Measurements from ENCODE around the gene DNAH14. TPM values are rescaled to one million over a fixed set of nuclear protein-coding genes. Genes with fewer than 3 reads are reported as not detected.

Gene DNAH14
- total RNA-seq, 2 donors from 2014 or later, result 36.6 to 41.6 TPM

GRCh38 chr1:225396357-225396756 is 466.9 kb downstream of the DNAH14 start:
- H3K27ac Mint-ChIP-seq, result no peak overlapping the region
- 86 to 99% methylated on average over 1 to 2 of the region's 2 CpGs for WGBS, 2 experiments (ENCODE audit: insufficient coverage in 1 of 2, insufficient read length in 1 of 2)
- H3K4me1 Mint-ChIP-seq, result no peaks in the 10 kb centered on the region
- no peaks in the 10 kb centered on the region for H3K4me1 ChIP-seq (ENCODE audit: control insufficient read depth, insufficient read depth, low read length)
- H3K27me3 Mint-ChIP-seq (ENCODE audit: insufficient read depth), result peaks cover 4% of the 10 kb centered on the region
- no peak overlapping the region for H3K27ac ChIP-seq (ENCODE audit: low read depth, low read length)
- H3K4me3 ChIP-seq (ENCODE audit: low read length), result no peak overlapping the region
- H3K4me3 Mint-ChIP-seq, result no peak overlapping the region
- H3K9ac ChIP-seq (ENCODE audit: extremely low read depth, low read length, poor library complexity, severe bottlenecking), result no peak overlapping the region
- peaks cover 42% of the 10 kb centered on the region for H3K36me3 ChIP-seq (ENCODE audit: control insufficient read depth, insufficient read depth, low read length)
- TF ChIP-seq CTCF (conservative IDR thresholded peaks at IDR 0.05), result no peak
- H3K27me3 ChIP-seq (ENCODE audit: control insufficient read depth, insufficient read depth, low read length, poor library complexity, severe bottlenecking), result no peaks in the 10 kb centered on the region
- DNase-seq, result no peak
- no peaks in the 10 kb centered on the region for H3K9me3 ChIP-seq (ENCODE audit: control insufficient read depth, low read length)
- peaks cover 36% of the 10 kb centered on the region for H3K36me3 Mint-ChIP-seq (ENCODE audit: low read depth)
- H3K9me3 Mint-ChIP-seq, result no peaks in the 10 kb centered on the region

- Histone ChIP-seq H3K36me3 (ENCODE audit: control insufficient read depth, insufficient read depth, low read length) (peaks cover 80% of the 10 kb centered on the region), H3K27ac (ENCODE audit: low read depth, low read length) (no peak overlapping the region), H3K9ac (ENCODE audit: extremely low read depth, low read length, poor library complexity, severe bottlenecking) (no peak overlapping the region), H3K4me1 (ENCODE audit: control insufficient read depth, insufficient read depth, low read length) (no peaks in the 10 kb centered on the region), H3K4me3 (ENCODE audit: low read length) (no peak overlapping the region), H3K9me3 (ENCODE audit: control insufficient read depth, low read length) (no peaks in the 10 kb centered on the region), H3K27me3 (ENCODE audit: control insufficient read depth, insufficient read depth, low read length, poor library complexity, severe bottlenecking) (no peaks in the 10 kb centered on the region)
- no peak overlapping the region for H3K4me3 Mint-ChIP-seq
- no peaks in the 10 kb centered on the region for H3K4me1 Mint-ChIP-seq
- H3K36me3 Mint-ChIP-seq (ENCODE audit: low read depth), result peaks cover 52% of the 10 kb centered on the region
- no peak for DNase-seq
- H3K27me3 Mint-ChIP-seq (ENCODE audit: insufficient read depth), result peaks cover 12% of the 10 kb centered on the region
- WGBS, 2 experiments (ENCODE audit: insufficient coverage in 1 of 2, insufficient read length in 1 of 2), result 97 to 100% methylated on average over 2 to 5 of the region's 5 CpGs
- no peaks in the 10 kb centered on the region for H3K9me3 Mint-ChIP-seq
- H3K27ac Mint-ChIP-seq, result no peak overlapping the region
- TF ChIP-seq CTCF (conservative IDR thresholded peaks at IDR 0.05), result no peak
These were observed 471.5 kb downstream of the DNAH14 start for GRCh38 chr1:225400968-225401367.

DNA sequence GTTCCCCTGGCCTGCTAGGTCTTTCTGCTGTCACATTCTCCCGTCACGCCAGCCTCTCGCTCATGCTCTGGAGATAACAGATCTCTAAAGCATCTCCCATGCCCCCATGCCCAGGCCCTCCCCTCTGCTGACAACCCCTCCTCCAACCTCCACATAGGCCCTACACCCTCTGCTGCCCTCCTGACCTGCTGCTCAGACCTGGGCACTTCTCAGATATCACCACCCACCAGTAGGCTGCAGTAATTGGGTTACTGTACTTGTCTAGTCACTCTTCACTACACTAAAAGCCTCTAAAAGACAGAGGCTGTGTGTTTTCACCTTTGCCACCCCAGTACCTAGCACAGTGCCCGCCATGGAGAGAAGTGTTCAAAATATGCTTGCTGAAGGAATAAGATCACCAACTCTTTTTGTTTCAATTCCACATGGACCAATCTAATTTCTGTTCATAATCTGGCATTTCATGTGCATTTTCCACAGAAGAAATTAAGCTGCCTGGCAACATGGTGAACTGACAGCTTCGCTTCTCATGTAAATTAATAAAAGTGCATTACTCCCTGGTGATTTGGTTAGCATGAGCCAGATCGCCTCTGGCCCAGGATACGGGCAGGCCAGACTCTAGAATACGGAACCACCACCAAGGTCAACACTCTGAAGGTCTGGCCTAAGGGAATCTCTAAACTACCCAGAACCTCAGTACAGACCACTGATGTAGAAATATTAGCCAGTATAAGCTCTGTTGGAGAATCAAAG is 477.7 kb downstream of the DNAH14 start:
- Histone ChIP-seq H3K27ac (ENCODE audit: low read depth, low read length) (no peak overlapping the region), H3K27me3 (ENCODE audit: control insufficient read depth, insufficient read depth, low read length, poor library complexity, severe bottlenecking) (no peaks in the 10 kb centered on the region), H3K36me3 (ENCODE audit: control insufficient read depth, insufficient read depth, low read length) (peaks cover 90% of the 10 kb centered on the region), H3K4me3 (ENCODE audit: low read length) (no peak overlapping the region), H3K9me3 (ENCODE audit: control insufficient read depth, low read length) (no peaks in the 10 kb centered on the region), H3K9ac (ENCODE audit: extremely low read depth, low read length, poor library complexity, severe bottlenecking) (no peak overlapping the region), H3K4me1 (ENCODE audit: control insufficient read depth, insufficient read depth, low read length) (peaks cover 5% of the 10 kb centered on the region)
- no peak overlapping the region for H3K27ac Mint-ChIP-seq
- peaks cover 49% of the 10 kb centered on the region for H3K27me3 Mint-ChIP-seq (ENCODE audit: insufficient read depth)
- TF ChIP-seq CTCF (conservative IDR thresholded peaks at IDR 0.05), result peak; percentile 18
- peaks cover 33% of the 10 kb centered on the region for H3K4me1 Mint-ChIP-seq
- peaks cover 38% of the 10 kb centered on the region for H3K36me3 Mint-ChIP-seq (ENCODE audit: low read depth)
- H3K4me3 Mint-ChIP-seq, result no peak overlapping the region
- WGBS, 2 experiments (ENCODE audit: insufficient coverage in 1 of 2, insufficient read length in 1 of 2), result 97 to 100% methylated on average over 3 to 8 of the region's 8 CpGs
- peak; percentile 49 for DNase-seq
- no peaks in the 10 kb centered on the region for H3K9me3 Mint-ChIP-seq
